Measurements from ENCODE around the gene PODN. TPM values are rescaled to one million over a fixed set of nuclear protein-coding genes. Genes with fewer than 3 reads are reported as not detected.

PODN gene
- total and polyA plus RNA-seq, 7 donors, result 1.6 to 200 (median 67.6) TPM

DNA sequence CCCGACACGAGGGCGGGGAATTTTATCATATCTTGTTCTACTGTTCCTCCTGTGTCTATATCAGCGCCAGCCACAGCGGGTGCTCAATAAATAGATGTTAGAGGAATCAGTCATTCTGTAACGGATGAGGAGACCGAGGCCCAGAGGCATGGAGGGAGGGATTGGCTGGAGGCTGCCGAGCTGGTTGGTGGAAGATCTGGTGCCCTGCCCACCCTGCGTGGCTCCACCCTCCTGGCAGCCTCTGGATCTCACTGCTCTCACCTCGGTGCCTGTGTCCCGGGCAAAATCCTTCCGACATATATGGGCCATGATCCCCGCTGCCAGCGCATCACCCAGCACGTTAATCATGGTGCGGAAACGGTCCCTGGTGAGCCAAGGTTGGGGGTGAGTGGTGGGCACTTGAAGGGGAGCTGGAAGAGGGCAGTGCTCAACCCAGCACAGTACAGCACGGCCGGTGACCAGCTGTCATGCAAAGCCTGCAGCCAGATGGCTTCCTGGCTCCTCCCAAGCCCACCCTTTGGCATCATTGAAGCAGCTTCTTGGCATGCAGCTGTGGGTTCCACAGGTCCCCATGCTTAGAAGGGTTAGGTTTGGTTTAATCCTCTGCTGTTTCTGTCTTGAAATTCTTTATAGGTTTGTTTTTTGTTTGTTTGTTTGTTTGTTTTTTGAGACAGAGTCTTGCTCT, 26.7 kb downstream of the PODN start:
- Histone ChIP-seq H3K27ac (no peak overlapping the region), H3K4me3 (no peak overlapping the region), H3K9me3 (no peaks in the 10 kb centered on the region), H3K36me3 (peaks cover 4 to 25% (median 13%) of the 10 kb centered on the region in 4 donors), H3K27me3 (no peaks in the 10 kb centered on the region), H3K4me1 (peaks cover 0 to 25% (median 0%) of the 10 kb centered on the region in 4 donors)
- TF ChIP-seq EP300 (IDR thresholded peaks at IDR 0.05) (no peak), POLR2A (IDR thresholded peaks at IDR 0.05) (no peak), POLR2AphosphoS5 (IDR thresholded peaks at IDR 0.05) (no peak)
- TF ChIP-seq, protein P1, sequence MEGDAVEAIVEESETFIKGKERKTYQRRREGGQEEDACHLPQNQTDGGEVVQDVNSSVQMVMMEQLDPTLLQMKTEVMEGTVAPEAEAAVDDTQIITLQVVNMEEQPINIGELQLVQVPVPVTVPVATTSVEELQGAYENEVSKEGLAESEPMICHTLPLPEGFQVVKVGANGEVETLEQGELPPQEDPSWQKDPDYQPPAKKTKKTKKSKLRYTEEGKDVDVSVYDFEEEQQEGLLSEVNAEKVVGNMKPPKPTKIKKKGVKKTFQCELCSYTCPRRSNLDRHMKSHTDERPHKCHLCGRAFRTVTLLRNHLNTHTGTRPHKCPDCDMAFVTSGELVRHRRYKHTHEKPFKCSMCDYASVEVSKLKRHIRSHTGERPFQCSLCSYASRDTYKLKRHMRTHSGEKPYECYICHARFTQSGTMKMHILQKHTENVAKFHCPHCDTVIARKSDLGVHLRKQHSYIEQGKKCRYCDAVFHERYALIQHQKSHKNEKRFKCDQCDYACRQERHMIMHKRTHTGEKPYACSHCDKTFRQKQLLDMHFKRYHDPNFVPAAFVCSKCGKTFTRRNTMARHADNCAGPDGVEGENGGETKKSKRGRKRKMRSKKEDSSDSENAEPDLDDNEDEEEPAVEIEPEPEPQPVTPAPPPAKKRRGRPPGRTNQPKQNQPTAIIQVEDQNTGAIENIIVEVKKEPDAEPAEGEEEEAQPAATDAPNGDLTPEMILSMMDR (IDR thresholded peaks at IDR 0.05), result no peak
- intact Hi-C loops (cut with DNase I), result no loop called here
- 86 to 89% methylated on average over 19 of the region's 19 CpGs for WGBS, 2 donors
- DNase-seq, result no peak

DNA sequence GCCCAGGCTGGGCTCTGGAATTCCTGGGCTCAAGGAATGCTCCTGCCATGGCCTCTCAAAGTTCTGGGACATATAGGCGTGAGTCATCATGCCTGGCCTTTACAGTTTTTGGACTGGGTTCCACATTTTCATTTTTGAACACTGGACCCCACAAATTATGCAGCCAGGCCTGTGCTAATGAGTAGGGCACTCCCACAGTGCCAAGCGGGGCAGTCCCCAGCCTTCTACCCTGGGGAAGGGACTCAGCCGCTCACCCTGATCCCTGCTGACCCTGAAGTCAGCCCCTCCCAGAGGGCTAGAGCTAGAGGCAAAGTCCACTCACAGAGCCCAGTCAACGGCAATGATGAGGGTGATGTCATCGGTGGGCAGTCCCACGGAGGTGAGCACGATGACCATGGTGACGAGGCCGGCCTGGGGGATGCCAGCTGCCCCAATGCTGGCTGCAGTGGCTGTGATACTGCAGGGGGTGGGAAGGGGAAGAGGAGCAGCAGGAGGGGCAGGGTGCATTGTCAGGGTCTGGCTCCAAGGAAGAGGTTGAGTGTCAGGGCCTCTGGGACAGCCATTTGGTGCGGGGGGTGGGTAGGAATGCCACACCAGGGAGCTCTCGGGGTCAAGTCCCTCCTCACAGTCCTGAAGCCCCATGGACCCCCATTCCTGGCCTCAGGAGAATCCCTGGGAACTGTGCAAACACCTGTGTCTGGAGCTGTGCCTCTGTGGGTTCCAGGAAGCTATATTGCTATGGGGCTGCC, 27.6 kb downstream of the PODN start:
- H3K27me3 ChIP-seq, result no peaks in the 10 kb centered on the region
- peak overlapping the region in 1 of 4 donors; percentile 11 for H3K27ac ChIP-seq
- no peak overlapping the region for H3K4me3 ChIP-seq
- no peak for DNase-seq
- WGBS, 2 donors, result 48 to 78% methylated on average over 11 of the region's 11 CpGs
- intact Hi-C loops (cut with DNase I), result no loop called here
- peaks cover 0 to 25% (median 0%) of the 10 kb centered on the region in 4 donors for H3K4me1 ChIP-seq
- TF ChIP-seq EP300 (IDR thresholded peaks at IDR 0.05), result no peak
- no peak for TF ChIP-seq POLR2AphosphoS5 (IDR thresholded peaks at IDR 0.05)
- no peaks in the 10 kb centered on the region for H3K9me3 ChIP-seq
- H3K36me3 ChIP-seq, result peaks cover 4 to 16% (median 9%) of the 10 kb centered on the region in 4 donors

DNA sequence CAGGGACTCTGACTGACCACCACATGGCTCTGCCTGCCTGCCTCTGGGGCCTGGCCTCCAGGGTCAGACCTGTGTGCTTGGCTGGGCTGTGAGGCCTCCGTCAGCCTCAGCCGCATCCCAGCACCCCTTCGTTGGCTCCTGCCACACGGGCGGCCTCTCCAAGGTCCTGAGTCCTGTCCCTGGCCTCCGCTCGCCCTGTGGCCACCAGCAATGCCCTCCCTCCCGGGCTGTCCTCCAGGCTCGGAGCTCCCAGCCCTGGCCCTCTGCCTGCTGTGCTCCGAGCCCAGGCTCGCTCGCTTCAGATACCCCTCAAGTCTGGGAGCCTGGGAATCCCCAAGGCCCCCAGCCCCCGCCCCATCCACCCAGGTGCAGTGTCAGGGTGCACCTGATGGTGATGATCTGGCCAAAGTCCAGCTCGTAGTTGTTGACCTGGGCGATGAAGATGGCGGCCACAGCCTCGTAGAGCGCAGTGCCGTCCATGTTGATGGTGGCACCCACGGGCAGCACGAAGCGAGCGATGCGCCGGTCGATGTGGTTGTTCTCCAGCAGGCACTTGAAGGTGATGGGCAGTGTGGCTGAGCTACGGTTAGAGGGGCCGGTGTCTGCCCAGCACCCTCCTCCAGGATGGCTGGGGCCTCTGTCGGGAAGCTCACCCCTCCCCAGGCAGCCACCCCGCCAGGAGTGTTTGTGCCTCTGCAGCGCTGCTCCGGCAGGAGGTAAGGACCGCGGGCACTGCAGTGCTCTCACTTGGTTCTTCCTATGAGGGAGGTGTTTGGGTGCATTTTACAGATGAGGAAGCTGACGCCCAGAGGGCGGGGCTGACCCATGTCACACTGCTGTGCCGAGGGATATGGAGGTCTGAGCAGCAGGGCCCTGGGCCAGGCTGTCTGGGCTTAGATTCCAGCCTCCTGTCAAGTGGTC, 28.5 kb downstream of the PODN start:
- peak overlapping the region in 1 of 4 donors; percentile 11 for H3K27ac ChIP-seq
- WGBS, 2 donors, result 82 to 85% methylated on average over 37 of the region's 37 CpGs
- H3K27me3 ChIP-seq, result no peaks in the 10 kb centered on the region
- peaks cover 0 to 7% (median 1%) of the 10 kb centered on the region in 4 donors for H3K36me3 ChIP-seq
- peaks cover 0 to 25% (median 0%) of the 10 kb centered on the region in 4 donors for H3K4me1 ChIP-seq
- intact Hi-C loops (cut with DNase I), result no loop called here
- no peak for TF ChIP-seq POLR2A (IDR thresholded peaks at IDR 0.05)
- no peak for TF ChIP-seq EP300 (IDR thresholded peaks at IDR 0.05)
- TF ChIP-seq, protein P1 (IDR thresholded peaks at IDR 0.05), result no peak
- TF ChIP-seq POLR2AphosphoS5 (IDR thresholded peaks at IDR 0.05), result no peak
- no peak overlapping the region for H3K4me3 ChIP-seq
- no peaks in the 10 kb centered on the region for H3K9me3 ChIP-seq
- no peak for DNase-seq

DNA sequence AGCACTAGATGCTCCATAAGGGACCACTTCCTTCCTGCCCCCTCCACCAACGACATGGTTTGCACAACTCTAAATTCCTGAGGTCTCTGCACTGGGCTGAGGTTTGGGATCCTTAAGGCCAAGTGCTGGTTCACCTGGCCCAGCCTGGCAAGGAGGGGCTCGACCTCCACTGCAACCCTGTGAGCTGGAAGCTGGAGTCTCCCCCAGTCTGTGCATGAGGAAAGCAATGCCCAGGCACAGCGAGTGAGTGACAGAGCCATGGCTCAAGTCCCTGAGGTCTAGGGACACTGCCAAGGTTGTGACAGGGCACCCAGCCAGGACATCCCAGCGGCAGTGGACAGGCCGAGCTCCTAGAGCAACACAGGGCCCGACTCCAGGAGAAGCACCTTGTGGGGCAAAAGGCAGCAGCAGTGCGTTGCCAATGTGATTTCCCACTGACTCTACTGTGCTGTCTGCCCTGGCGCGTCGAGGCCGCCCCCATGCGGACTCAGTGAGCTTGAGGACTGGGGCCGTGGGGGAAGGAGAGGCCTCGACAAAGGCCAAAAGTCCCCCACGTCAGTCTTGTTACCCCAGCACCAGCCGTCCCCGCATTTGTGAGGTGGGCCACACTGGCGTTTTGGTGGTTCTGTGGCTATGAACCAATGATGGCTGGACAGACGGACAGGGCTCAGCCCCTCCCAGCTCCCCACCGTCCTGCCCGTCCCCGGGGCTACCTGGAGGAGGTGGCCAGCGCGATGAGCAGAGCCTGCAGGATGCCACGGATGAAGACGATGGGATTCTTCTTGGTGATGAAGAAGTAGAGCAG, 30.0 kb downstream of the PODN start:
- intact Hi-C loops (cut with DNase I), result no loop called here
- Histone ChIP-seq H3K27ac (no peak overlapping the region), H3K4me1 (peaks cover 0 to 25% (median 0%) of the 10 kb centered on the region in 4 donors), H3K9me3 (no peaks in the 10 kb centered on the region), H3K4me3 (no peak overlapping the region), H3K27me3 (no peaks in the 10 kb centered on the region), H3K36me3 (no peaks in the 10 kb centered on the region)
- 90 to 93% methylated on average over 26 of the region's 26 CpGs for WGBS, 2 donors
- TF ChIP-seq POLR2AphosphoS5 (IDR thresholded peaks at IDR 0.05) (no peak), POLR2A (IDR thresholded peaks at IDR 0.05) (no peak), EP300 (IDR thresholded peaks at IDR 0.05) (no peak)
- TF ChIP-seq, protein P1 (IDR thresholded peaks at IDR 0.05), result no peak
- no peak for DNase-seq
